Activated effector memory CD4-positive, alpha-beta T cell treated with Interleukin-2 at 50 U/mL for 16 hours (primary cell): ENCODE measurements around the gene SPOCK1.

Experiments
- DNase-seq: peaks from one replicate; pipeline ENCODE4 v3.0.0-alpha.2; 2020

The SPOCK1 gene

DNA sequence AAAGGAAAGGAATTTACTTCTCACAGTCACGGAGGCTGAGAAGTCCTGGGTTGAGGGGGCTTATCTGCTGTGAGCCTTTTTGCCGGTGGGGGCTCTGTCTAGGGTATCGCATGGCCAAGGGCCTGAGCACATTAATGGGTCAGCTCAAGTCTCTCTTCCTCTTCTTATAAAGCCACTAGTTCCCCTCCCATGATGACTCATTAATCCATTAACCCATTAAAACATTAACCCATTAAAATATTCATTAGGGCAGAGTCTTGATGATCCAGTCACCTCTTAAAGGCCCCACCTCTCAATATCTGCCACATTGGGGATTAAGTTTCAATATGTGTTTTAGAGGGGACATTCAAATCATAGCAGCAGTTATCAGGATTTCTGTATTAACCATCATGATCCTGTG is 406.3 kb downstream of the SPOCK1 start:
- DNase-seq = no peak

DNA sequence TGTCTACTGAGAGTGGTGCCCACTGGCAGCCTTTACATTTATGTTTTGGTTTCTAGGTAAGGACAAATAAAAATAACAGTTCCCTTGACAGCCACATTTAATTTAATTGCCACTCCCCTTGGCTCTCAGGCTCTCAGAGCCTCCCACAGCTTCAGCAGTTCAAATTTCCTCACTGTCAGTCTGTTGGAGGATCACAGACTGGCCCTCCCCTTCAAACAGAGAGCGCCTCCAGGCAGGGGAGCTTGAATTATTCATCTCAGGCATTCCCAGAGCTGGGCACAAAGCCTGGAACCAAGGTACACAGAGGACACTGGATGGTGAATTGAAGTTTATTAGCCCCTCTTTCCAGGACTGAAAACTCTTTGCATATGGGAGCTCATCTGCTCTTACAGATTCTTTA is 407.7 kb downstream of the SPOCK1 start:
- DNase-seq = no peak

DNA sequence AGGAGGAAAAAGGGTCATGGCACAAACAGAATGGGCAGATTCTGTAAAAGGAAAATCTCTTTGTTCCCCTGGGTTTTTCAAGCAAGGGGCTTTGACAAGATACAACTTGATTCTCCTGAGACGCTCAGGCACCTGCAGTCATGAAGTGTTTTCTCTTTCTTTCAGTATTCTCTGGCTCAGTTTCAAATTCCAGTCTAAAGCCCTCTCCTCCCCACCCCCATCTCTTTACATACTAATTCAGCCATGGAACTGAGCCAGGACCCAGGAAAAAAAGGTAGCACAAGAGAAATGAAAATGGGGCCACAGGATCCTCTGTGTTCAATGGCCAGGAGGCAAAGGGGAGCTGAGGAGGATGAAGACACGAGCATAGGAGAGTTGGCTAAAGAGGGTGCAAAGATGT is 408.4 kb downstream of the SPOCK1 start:
- no peak for DNase-seq

DNA sequence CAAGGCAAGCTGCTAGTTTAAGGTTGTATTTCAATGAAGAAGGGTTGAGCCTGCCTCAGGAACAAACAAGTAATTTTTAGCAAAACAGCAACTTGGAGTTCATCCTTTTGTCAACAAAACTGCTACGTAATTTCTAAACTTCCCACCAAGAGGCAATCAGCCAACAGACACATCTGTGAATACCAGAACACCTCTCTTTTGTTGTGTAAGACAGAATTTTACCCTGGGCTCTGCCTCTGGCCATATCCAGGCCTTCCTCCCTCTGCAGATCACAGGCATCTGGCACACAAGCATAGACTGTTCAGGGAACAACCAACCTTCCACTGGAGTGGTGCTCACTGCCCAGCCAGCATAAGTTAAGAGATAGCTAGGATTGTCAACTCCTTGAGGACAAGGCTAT is 409.0 kb downstream of the SPOCK1 start:
- no peak for DNase-seq

DNA sequence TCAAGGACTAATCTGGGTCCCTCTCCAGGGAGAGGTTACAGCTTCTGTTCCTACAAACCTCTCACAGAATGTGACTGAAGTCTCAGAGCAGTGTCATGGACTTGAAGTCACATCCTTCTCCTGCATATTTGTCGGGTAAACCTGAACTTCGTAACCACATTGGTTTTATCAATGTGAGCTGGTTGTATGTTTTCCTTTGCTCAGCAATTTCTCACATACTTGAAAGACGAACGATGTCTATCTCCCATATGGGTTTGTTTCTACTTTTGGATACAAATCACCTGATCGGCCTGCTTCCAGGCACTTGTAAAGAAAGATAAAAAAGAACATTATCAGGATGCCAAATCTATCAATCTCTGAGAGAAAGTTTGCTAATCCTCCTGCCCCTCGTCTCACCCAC is 411.0 kb downstream of the SPOCK1 start:
- DNase-seq = no peak

DNA sequence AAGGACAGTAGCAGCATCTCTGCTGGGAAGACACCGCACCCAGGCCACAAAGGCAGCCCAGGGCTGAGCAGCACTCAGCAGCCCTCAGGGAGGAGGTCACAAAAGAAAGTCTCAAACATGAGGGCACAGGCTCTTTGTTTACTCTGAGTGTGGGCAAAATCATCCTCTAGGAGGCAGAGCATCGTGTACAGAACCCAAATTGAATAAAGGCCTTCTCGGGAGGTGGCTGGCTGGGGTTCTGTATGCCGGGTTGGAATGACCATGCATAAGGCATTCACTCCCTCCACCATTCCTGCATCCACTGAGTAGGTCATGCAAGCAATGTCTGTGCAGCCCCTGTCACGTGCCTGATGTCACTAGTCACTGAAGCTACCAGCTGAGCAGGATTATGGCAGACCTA is 412.8 kb downstream of the SPOCK1 start:
- DNase-seq = no peak

DNA sequence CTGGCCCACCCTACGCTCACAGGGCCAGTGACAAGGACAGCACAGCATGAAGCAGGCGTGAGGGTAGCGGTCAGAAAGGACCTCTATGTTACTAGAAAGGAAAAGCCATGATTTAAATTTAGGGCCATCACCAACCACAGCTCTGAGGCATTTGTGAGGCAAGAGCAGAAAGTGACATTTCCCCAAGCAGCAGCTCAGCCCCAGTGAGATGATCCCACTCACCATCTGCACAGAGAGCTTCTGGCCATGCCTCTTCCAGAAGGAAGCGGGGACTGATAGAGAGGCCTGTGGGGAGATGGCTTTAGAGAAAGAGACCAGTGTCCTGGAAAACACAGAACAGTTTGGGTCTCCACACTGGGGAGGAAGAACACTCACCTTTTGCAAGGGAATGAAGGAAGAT is 413.9 kb downstream of the SPOCK1 start:
- DNase-seq = no peak

DNA sequence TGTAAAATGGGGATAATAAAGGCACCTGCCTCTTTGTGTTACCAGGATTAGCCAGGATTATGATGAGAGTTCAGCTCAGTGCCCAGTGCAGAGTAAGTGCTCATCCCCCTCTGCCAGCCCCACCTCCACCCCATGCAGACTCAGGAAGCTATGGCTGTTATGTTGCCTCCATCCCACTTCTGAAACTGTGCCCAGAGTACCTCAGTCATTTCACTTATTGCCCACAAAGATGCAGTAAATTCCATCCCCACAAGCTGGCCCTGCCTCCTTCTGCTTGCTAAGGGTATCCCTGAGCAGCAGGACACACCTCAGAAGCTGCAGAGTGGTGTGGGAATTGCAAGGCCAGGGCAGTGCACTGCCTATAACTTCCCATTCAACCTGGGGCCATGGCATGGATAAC is 415.1 kb downstream of the SPOCK1 start:
- no peak for DNase-seq

DNA sequence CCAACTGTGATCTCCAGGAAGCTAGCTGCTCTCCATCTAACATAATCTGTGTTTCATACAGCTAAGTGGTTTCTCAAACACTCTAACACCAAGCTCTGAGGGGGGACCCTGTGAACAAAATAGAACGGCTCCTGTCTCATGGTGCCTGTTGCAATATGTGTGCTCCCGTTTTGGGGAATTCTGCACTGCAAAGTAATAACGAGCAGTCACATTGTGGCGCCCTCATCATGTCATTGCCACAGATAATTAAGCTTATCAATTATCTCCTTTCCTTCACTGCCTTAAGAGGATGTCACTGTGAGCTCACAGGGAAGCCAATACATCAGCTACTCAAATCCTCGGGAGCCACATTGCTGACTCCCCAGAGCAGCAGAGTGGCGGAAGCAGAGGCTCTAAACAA is 416.2 kb downstream of the SPOCK1 start:
- DNase-seq = no peak

DNA sequence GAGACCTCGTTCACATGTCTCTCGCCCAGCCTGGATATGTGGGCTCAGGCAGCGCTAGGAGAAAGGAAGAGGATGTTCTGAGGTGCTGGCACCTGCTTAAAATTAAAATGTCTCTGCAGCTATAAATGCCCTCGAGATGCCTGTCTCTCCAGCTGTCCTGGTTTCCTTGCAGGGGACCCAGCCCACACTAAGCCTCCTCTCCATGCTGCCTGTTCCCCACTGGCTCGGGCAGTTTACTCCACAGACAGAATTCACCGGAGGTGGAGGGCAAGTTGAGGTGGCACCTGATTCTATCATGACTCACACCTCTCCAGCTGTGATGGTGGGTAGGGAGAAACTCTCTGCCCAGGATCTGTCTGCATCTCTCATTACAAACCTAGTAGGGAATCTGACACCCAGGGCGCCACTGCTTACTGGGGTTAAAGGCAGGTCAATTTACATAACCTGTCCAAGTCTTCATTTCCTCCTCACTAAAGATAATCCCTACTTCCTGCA is 420.9 kb downstream of the SPOCK1 start:
- no peak for DNase-seq

DNA sequence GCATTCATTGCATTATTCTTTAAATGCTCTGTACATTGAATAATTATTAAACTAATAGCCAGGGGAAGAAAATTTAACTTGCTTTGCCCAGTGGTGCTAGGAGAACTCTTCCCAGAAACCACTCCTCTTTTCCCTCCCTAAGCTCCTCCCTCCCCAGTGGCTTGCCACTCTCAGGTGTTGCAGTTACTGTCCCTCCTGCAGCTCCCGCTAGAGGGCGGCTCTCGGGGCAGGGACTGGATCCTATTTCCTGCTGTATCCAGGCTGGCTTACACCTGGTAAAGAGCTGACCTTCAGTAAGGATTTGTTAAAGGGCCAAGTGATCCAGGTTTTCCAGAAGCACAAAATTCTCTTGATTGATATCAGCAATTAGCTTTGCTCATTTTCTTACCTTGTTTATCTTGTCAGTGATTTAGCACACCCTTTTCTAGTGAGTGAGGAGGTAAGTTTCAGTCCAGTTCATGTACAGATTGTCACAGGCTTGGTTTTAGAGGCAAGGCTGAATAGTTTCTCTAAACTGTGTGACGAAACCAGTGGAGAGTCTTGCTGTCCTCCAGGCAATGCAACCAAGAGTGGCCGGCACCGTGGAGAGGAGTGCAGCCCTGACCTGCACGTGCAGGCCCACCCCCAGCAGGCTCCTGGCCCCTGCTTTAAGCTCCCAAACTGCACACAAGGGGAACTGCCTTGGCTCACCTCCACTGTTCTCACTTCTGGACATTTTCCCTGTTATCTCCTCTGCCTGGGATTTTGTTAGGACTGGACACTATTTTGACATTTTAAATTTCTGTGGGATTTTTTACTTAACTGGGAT is 423.8 kb downstream of the SPOCK1 start:
- DNase-seq = no peak

DNA sequence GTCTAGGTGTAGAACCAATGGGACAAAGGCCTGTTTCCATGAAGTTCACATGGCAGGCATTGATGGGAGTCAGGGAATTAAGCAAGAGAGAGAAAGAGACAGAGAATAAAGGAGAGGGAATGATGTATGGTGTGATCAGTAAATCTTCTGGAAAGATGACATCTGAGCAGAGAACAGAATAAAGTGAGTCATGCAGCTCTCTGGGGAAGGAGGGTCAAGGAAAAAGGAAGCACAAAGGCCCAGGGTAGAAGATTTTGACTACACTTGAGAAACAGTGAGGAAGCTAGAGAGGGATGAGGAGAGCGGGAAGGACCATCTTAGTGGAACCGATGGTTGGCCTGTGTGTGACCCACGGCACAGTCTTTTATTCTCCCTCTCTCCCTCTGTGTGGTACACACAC is 425.9 kb downstream of the SPOCK1 start:
- no peak for DNase-seq

DNA sequence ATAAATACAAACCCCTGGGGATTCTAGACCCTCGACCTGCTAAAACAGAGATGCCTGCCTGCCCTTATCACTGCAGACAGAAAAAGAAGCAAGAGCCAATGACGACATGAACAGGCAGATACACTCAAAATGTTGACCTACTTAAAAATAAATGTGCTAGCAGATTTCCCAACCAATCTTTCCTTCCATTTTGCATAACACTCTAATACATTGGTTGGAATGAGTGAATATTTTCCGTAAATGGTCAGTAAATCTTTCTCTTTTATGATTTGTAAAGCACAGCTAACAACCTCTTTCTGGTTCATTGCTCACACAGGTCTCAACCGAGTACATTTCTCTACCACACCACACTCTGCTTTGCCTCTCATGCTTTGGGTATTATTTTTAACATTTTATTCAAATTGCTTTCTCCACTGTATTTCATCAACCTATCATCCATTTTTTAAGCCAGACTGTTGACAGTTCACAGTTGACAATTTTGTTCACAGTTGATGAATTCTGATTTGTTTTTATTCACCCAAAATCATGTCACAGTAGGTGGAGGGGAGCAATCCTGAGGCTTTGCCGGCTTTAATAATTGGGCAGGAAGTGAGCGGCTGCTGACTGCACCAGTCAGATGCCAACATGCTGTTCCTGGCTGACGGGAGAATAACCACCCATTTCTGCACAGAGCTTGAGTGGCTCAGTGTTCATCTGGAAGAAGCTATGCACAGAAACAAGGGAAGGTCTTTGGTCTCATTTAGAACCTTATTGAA is 426.6 kb downstream of the SPOCK1 start:
- no peak for DNase-seq

DNA sequence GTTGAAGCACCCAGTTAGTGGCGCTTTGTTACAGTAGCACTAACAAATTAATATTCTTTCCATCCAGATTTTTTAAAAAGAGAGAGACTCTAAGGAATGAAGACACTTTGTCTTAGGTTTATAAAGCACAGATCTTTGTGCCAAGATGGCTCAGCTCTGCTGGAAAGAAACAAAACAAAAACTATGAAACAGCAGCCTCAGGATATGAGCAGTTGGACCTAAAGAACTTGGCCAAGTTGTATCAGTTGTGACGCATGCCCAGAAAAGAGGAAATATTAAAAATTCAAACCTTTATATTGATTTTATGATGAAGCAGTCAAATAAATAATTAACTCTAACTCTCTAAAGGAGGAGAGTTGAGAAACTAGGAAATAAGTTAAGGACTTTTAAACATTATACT is 427.2 kb downstream of the SPOCK1 start:
- DNase-seq = no peak

DNA sequence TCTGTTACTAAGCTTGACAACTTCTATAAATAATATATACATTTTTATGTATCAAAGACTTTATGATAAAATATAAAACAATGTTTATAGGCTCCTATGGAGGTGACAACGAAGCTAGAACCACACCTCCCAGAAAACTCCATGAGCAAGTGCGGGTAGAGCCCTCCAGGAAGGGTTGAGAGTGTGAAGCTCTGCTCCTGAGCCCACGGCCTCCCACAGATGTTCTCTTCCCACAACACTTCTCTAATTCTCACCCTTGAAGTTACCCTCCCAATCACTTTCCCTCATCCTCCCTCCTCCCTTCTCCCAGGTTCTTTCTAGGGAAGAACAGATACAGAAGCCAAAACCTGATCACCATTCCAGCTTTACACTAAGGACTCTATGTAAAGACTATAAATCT is 427.6 kb downstream of the SPOCK1 start:
- DNase-seq = no peak

DNA sequence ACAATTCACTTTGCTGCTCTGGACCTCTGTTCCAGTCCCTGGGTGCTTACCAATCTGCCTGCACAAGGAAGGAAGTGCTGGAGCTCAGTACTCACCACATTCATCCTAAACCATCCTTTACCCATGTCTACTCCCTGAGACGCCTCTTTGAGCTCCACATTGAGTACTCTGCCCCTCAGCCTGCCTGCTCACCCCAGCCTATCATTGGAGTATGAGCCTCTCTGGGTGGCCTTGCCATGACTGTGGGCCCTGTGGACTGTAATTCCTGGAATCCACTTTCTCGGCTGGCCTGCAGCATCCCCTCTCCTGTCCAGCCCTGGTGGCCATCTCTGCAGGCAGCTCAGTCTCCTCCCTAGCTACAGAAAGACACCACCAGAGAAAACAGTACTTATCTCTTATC is 428.6 kb downstream of the SPOCK1 start:
- DNase-seq = no peak

DNA sequence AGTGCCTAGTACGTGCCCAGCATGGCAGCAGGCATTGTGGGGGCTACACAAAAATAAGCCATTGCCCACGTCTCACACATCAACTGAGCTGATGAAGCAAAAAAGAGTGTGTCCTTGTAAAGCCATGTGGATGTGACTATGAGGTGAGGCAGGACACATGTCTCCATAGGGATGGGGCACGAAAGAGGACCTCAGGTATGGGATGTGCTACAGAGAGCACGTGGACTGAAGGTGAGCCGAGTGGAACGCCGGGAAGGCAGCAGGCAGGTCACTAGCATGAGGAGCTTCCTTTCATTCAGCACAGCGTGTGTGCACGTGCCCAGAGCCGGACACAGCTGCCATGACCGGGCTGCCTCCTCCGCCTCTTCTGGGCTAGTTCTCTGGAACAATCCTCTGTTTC is 429.8 kb downstream of the SPOCK1 start:
- DNase-seq = no peak

DNA sequence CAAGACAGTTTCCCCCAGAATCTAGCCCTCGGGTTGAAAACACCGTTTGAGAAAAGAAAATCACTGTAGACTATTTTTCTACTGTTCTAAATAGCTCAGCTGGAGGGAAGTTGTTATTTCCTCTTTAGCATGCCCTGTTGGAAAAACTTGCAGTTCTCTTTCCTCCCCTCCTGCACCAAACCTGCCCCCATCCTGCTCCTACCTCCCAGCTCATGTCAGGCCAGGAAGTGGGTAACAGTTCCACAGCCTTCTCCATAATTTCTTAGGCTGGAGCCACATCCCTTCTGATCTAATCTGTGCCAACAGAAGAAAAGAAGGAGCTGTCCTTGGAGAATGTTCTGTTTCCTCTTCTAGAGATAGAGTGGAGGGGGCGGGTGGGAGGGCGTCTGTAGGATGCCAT is 437.7 kb downstream of the SPOCK1 start:
- DNase-seq = no peak

DNA sequence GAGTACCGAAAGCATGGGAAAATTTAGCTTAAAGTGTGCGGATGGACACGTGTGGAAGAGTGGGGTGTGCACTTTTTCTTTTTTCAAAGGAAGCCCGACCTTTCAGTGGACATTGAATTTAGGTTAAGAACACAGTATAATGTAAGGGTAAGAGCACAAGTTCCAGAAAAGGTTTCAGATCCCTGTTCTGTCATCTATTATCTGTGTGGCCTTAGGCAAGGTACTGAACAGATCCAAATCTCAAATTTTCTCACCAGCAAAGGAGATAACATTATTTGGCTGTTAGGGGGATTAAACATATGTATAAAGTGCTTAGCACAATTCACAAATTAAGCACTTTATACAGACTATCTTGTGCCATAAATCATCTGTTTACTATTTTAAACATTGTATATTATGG is 441.0 kb downstream of the SPOCK1 start:
- DNase-seq = no peak

DNA sequence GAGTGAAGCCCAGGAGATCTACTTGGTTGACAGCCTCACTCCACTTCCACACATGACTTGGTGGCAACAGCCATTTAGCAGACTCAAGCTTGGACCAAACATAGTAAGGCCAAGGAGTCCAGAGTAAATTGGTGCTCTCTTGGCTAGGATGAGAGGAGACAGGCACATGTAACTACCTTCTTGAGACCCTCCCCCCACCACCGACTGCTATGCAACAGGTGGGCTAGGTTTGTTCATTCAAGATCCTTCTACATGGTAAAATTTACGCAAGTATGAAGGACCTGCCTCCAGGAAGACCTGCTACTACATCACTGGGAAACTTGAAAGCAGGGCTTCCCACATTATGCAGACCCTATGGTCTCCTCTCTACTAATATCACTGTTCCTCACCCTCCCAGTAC is 442.4 kb downstream of the SPOCK1 start:
- DNase-seq = no peak

DNA sequence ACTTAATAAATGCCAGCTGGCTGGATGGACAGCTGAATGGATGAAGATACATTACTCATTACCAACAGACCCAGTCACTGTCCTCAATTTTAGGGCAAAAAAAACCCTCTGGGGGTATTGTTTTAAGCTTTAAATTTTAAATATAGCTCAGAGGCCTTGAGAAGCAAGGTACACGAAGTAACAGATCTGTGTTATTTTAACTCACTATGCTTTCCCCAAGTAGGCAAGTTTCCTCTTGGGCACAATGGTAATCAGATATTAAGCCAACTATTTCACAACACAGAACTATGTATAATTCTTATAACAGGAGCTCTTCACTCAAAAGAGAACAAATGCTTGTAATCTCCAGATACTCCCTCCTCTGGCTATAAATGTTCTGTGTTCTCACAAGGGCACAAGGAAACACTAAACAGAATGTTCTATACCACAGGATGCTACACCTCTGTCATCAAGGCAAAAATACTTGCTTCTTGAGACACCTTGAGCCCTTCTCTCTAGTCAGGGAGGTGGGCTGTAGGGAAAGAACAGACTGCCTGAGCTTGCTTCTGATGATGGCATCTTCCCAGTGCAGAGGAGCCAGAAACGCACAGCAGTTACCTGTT is 443.8 kb downstream of the SPOCK1 start:
- DNase-seq = no peak

DNA sequence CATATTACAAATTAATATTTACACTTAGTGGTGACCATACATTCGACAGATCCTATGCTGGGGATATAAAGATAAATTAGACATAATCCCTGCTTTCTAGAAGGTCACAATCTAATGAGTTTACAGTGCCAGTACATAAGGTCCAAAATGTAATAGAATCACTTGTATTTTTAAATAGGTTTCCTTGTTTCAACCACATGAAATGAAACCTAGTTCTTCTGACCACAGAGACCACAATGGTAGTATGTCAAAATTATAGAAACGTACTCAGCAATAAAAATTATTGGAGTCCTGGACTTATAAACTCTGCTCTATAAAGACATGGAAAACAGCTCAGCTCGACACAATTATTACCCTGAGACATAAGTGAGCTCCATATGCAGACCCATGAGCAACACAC is 444.3 kb downstream of the SPOCK1 start:
- DNase-seq = no peak

DNA sequence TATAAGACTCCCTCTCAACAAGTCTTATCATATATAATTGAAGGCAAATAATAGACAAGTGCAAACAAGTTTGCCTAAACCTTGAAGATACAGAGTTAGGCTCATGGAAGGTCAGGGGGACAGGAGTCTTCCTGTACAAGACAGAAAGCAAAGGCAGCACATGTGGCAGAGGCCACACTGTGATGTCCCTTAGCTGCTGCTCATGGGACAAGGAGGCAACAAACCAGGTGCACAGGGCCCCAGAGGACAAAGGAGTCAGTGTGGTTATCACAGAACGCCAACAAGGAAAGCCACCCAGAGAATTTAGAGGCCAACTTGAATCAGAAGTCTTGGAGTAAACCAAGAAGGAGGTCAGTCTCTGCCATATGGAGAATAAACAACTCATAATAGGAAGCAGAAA is 444.8 kb downstream of the SPOCK1 start:
- no peak for DNase-seq

DNA sequence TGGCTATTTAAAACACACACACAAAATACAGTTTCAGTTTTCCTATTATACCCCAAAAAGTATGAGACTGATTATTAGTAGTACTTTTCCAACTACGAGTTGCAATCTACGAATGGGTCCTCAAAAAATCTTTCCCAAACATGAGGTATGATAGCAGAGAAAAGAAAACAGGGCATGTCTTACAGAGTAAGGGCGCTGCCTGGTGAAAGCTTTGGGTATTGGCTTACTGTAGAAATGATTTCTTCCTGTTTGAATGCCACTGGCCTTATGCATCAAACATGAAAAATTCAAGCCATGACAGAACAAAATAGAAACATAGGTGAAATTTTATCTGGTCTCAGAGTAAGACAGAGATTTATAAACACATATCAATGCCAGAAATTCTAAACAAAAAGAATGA is 448.0 kb downstream of the SPOCK1 start:
- DNase-seq = no peak
